HTR-8/SVneo (cell line): Measurements from ENCODE around the gene AOPEP.
A peak's percentile ranks its signal among the peaks of the same experiment; 100 is the strongest.

ENCODE experiments used
- DNase-seq: peaks from one replicate; pipeline ENCODE4 v3.0.0; 2011; ENCODE audit warnings: low spot score, mixed read lengths; ENCODE audit not compliant: insufficient read length
- FAIRE-seq: peaks from 2 replicates; lab custom pipeline; 2011; peaks lifted over from hg19 to GRCh38; lab: Jason Lieb, UNC

The AOPEP gene

DNA sequence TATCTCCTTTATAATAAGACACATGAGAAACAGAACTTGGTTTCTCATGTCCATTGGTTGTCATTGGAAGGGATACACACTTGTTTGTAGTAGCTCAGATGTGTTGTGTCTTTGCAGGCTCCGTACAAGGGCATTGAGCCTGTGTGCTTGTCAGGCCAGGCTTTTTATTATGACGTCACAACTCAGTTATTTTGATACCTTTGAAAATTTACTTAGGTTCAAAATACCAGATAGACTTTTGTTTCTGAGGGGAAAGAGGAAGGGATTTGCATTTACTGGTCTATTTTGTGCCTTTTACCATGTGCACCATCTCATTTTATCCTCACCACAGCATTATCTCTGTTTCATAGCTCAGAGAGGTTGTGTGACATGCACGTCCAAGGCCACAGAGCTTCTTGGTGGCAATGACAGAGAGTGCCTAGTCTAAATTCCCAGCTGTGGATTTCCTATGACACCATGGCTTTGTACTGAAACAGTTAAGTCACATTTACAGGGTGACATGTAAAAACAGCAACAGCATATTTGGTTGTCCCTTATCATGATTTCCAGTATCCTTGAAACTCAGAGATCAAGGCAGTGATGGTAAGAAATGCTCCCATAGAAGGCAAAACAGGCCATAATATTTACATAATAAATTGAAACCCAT lies 268.7 kb downstream of the AOPEP start:
- no peak for FAIRE-seq

GRCh38 chr9:94996641-94997040 lies 270.1 kb downstream of the AOPEP start:
- no peak for DNase-seq
- no peak for FAIRE-seq

More for the DNA sequence above, 268.7 kb downstream of the AOPEP start:
- no peak for DNase-seq

GRCh38 chr9:94997727-94998126 lies 271.2 kb downstream of the AOPEP start:
- DNase-seq (no peak), FAIRE-seq (no peak)

DNA sequence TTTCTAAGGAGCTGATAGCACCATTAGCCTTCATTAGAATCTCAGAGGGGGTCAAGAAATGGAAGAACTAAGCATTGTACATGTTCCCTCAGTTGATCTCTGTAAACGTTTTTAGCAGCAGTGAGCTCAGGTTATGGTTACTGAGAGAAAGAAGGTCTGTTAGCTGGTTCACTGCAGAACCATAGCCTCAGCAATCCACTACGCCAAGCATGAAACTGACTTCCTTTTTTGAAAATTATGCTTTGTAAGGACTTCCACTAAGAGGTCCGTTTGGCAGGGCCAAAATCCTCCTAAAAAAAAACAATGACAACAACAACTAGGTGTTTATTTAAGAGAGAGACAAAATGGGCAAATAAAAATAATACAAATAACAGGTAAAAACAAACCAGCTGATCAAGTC lies 273.3 kb downstream of the AOPEP start:
- no peak for FAIRE-seq
- no peak for DNase-seq

GRCh38 chr9:95000821-95001220 lies 274.3 kb downstream of the AOPEP start:
- FAIRE-seq (no peak), DNase-seq (no peak)

- no peak for FAIRE-seq
Measured at GRCh38 chr9:95001720-95002119, 275.2 kb downstream of the AOPEP start.

DNA sequence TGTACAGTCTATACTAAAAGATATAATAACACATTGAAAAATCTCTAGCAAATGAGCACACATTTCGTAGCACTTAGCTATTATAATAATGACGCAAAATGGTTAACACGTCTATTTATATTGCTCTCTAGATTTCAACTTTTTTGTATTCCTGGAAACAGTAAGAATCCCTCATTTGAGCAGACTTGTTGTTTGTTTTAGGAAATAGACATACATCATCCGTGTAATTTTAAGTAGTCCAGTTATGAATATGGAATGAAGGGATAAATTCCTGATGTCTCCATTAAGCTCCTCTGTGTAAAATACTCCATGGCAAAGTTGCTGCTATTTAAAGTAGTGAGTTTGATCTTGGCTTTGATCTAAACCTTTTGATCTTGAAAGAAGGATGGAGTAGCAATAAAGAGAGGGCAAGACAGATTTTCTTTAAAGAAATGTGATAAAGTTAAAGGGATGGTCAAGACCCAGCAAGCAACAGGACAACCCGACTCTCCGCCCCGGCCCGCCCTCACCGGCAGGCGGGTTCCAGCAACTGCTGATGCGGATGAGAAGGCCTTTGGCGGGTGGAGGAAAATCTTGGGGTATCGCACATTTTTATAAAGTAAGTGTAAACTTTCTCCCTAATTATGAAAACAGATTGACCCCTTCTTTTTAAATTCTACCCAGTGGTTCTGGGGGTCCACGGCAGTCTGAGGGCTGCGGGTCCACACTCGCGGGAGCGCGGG lies 277.4 kb downstream of the AOPEP start:
- no peak for FAIRE-seq
- peak; percentile 39 for DNase-seq

More at GRCh38 chr9:95001720-95002119, 275.2 kb downstream of the AOPEP start:
- no peak for DNase-seq

GRCh38 chr9:95004411-95005277 lies 278.1 kb downstream of the AOPEP start:
- DNase-seq = no peak
- no peak for FAIRE-seq

DNA sequence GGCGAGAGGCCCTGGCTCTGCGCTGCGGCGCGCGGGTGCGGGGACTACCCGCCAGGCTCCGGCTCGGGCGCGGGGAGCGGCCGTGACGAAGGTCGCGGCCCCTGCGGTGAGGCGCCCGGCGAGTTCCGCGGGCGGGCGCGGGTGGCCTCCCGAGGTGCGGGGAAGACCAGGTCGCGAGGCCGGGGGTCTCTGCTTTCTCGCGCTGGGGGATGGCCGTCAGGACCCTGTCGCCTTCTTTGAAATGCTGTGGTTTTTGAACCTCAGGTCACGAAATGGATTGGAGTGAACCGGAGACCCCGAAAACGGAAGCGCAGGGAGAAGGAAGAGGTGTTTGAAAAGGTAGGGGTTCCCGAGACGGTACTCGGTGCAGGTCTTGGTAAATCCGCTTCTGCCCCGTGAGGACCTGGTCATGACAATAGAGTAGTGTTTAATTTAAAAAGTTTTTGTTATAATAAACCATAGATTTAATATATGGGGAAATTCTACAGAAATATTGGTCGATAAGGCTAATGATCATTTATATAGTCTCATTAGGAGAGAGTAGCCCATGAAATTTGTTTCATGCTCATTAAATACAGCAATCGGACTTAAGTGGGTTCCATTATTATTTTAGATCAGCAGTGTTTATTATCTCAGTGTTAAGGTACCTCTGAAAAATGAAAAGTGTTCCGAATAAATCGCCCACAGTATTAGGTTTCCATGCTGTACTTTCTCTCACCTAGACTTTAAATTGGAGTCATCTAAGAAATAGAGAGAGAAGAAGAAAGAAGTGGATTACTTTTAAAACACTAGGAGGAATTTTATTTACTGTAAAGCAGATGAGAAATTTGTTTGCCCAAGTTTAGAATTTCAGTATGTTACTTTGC lies 279.0 kb downstream of the AOPEP start:
- no peak for DNase-seq
- no peak for FAIRE-seq

DNA sequence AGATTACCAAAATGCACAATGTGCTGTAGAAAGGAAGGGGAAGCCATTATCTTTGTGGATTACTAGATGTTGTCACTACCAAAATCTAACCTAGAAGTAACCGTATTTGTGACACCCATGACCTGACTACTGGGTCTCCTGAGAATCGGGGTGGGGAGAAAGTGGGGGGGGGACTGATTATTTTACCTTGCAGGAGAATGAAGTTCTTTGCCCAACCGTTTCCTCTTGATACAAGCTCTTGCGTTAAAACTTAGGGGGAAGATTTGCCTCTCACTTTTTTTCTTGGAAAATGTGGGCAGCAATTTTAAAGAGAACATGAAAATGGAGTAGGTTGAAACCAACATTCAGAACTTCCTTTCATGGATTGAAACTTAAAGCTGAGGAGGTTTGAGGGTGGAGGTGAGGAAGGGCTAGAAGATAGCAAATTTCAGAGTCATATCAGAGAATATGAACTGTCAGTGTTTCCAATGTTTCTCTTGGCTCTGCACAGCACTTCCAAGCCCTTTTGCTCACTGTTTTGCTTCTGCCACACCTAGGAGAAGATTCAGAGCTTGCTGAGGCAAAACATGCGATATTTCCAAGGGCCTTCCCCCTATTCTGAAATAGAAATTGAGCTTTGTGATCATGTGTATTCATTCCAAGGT lies 280.8 kb downstream of the AOPEP start:
- DNase-seq (no peak), FAIRE-seq (no peak)

GRCh38 chr9:95008151-95008771 lies 281.8 kb downstream of the AOPEP start:
- FAIRE-seq = no peak

GRCh38 chr9:95009459-95009858 lies 283.0 kb downstream of the AOPEP start:
- DNase-seq = no peak
- FAIRE-seq = no peak

More at GRCh38 chr9:95008151-95008771, 281.8 kb downstream of the AOPEP start:
- no peak for DNase-seq

DNA sequence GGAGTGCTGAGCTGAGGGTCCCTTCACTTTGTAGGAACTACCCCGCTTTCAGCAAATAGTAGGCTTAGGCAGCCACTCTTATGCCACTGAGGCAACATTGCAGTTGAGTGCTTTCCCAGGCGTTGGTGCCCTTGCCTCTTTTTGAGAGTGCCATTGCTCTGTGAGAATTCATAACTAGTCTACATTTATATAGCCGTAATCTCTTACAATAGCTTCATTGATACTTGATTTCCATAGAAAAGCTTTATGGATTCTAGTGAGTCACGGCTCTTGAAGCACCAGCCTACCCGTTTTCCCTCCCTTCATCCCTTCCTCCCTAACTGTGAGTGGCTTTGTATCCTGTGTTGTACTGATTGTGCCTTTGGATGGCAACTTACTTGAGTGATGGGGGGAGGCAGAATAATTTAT lies 283.9 kb downstream of the AOPEP start:
- DNase-seq = no peak
- FAIRE-seq = no peak

DNA sequence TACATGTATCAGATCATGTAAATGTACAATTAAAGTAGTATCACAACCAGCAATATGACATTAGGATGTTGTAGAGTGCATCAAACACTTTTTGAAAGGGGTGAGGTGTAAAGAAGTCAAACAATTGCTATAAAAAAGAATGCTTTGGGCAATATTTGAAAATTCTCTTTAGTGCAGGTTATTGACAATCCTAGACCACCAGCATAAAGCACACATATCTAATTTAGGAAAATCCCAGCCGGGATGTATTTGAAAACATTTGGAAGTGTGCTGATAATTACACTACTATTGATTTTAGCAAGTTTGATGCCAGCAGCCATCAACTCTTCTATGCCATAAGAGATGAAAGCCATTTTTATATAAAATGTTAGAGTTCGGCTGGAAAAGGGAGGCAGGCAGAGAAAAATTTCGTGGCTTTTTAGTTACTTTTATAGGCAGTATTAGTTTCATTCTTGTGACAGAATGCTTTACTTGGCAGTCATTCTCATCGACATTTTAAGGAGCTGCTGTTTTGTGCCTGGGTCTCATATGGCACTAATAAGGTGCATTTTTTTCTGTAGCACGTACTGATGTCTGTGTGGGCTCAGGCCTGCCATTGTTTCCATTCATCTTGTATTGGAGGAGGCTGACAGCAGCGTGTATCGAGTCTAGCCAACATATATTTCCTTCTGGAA lies 285.7 kb downstream of the AOPEP start:
- no peak for DNase-seq
- FAIRE-seq = no peak

GRCh38 chr9:95012902-95013301 lies 286.4 kb downstream of the AOPEP start:
- FAIRE-seq = no peak
- no peak for DNase-seq

- DNase-seq = no peak
- FAIRE-seq = no peak
Measured at GRCh38 chr9:95014917-95015316, 288.4 kb downstream of the AOPEP start.

DNA sequence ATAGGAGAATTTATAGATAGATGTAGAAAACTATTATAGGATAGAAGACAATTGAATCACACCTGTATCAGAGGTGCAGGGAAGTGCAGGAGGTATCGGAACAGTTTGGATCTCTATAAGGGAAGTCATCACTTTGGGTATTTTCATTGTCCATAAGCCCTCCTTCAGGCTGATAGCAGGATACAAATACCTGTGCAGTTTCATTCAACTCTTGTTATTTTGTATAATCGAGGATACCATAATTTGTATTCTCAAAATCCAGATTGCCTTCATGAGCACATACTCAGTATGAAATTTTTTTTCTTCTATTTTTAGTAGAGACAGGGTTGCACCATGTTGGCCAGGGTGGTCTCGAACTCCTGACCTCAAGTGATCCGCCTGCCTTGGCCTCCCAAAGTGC lies 289.1 kb downstream of the AOPEP start:
- DNase-seq (no peak), FAIRE-seq (no peak)

DNA sequence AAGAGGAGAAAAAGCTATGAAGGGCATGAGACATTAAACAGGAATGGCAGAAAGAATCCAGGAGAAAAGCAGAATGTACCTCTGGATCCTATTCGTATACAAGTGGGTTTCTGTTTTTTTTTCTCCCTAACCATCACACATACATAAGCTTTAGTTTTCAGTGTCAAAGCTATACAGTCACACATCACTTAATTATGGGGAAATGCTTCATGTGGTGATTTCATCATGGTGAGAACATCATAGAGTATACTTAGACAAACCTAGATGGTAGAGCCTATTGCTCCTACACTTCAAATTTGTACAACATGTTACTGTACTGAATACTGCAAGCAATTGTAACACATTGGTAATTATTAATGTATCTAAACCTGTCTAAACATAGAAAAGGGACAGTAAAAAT lies 290.6 kb downstream of the AOPEP start:
- FAIRE-seq (no peak), DNase-seq (no peak)

- DNase-seq (no peak), FAIRE-seq (no peak)
Measured at GRCh38 chr9:95017661-95018060, 291.2 kb downstream of the AOPEP start.
